HS-5 (cell line): Measurements from ENCODE around the gene TMEM184A.
"Not testable (repeated sequence)": the region's sequence is repeated elsewhere in the genome, so short reads cannot be mapped to it uniquely, and the experiment has no call there.

Experiments
- DNase-seq: peaks from one replicate; pipeline ENCODE4 v3.0.0-alpha.2; 2012; ENCODE audit warnings: low read depth

The TMEM184A gene

DNA sequence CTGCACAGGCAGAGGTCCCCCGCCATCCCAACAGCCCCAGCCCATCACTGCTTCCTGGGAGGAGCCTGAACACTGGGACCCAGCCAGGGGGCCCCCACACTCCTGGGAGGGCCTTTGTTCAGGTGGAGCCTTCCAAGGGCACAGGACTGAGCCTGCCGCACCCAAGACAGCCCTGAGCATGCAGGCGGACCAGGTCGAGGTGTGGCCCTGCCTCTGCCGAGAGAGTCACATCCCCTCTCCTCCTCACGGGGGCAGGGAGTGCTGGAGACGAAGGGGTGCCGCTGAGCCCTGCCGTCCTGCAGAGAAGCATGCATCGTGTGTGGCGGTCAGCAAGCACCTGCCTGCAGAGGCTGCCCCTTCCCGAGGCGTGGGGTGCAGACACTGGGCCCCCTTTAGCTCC lies 32.8 kb downstream of the TMEM184A start:
- no peak for DNase-seq

DNA sequence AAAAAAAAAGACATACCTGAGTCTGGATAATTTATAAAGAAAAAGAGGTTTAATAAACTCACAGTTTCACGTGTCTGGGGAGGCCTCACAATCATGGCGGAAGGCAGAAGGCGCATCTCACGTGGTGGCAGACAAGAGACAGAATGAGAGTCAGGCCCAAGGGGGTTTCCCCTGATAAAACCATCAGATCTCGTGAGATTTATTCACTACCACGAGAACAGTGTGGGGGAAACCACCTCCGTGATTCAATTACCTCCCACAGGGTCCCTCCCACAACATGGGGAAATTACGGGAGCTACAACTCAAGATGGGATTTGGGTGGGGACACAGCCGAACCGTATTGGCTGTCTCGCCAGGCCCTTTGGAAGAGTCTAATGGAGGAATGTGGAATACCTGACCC lies 34.5 kb downstream of the TMEM184A start:
- DNase-seq = no peak

DNA sequence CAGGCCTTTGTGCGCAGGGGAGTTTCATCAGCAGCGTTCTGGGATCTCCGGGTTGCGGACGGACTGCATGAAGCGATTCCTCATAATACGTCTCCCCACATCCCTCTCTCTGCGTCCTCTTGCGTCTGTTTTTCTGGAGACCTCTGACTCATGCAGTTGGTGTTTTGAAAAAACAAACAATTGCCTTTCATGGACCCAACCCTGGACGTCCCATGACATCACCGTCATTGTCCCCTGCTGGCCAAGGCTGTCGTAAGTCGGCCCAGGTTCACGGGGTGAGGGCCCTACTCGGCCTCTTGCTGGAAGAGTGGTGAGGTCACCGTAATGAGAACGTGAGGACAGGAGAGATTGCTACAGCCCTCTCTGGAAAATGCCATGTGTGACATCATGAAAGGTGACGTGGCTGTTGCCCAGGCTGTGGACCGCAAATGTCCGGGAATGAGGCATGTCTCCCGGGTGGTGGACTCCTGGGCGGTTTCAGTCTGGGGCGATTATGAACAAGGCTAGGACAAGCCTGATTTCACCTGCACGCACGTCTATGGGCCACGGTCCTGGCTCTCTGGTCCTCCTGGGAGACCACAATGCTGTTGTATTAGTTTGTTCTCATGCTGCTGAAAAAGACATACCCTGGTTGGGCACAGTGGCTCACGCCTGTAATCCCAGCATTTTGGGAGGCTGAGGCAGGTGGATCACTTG lies 35.3 kb downstream of the TMEM184A start:
- no peak for DNase-seq

DNA sequence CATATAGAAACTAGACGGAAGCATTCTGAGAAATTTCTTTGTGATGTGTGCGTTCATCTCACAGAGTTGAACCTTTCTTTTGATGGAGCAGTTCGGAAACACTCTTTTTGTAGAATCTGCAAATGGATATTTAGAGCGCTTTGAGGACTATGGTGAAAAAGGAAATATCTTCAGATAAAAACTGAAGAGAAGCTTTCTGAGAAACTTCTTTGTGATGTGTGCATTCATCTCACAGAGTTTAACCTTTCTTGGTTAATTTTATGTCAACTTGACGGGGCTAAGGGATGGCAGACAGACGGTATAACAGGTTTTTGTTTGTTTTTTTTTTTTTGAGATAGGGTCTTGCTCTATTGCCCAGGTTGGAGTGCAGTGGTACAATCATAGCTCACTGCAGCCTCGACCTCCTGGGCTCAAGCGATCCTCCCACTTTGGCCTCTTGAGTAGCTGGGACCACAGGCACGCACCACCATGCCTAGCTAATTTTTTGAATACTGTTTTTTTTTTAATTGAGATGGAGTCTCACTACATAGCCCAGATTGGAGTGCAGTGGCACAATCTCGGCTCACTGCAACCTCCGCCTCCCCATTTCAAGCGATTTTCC lies 36.6 kb downstream of the TMEM184A start:
- DNase-seq = not testable (repeated sequence)

DNA sequence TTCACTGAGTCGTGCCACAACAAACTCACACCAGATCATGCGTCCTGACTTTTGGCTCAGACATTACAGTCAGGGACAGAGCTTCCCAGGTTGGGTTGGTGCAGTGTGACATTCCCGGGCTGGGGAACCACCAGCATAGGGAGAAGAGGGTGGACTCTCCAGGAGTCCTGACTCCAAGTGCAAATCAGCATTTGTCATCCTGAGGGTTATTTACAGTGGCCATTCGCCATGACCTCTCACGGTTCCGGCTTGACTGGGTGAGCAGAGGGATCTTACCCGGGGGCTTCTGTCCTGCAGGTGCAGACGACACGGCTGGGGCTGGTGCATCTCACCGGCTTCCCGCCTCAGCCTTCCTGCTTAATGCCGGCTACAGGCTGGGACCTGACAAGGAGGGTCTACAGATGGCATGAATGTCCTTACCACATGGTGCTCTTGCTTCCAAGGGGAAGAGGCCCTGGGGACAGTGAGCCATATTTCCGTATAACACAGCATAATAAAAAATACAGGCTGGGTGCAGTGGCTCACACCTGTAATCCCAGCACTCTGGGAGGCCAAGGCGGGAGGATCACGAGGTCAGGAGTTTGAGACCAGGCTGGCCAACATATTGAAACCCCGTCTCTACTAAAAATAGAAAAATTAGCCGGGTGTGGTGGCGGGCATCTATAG lies 39.3 kb downstream of the TMEM184A start:
- DNase-seq = no peak

DNA sequence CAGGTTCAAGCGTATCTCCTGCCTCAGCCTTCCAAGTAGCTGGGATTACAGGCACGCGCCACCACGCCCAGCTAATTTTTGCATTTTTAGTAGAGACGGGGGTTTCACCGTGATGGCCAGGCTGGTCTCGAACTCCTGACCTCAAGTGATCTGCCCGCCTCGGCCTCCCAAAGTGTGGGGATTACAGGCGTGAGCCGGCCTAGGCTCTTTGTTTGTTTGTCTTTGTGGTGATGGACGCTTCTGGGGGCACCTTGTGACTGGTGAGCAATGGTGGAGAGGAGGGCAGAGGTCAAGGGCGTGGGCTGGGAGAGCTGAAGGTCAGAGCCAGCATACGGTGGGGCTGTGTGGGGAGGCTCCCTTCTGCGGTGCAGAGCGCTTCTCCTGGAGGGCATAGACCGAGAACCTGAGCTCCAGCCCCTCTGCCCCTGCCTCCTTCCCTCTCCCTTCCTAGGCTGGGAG lies 40.5 kb downstream of the TMEM184A start:
- not testable (repeated sequence) for DNase-seq

DNA sequence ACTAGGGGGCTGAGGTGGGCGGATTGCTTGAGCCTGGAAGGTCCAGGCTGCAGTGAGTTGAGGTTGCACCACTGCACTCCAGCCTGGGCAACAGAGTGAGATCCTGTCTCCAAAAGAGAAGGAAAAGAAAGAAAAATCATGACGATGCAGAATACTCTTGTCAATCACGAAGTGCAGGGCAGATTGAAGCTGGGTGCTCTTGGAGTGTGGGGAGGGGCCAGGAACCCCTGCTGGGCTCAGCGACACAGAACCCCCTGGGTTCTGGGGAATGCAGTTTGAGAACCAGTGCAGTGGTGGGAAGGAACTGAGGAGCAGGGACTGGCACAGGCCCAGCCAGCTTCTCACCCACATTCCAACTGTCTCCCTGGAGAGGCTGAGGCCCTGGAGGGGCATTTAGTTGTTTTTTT lies 41.0 kb downstream of the TMEM184A start:
- DNase-seq = no peak

DNA sequence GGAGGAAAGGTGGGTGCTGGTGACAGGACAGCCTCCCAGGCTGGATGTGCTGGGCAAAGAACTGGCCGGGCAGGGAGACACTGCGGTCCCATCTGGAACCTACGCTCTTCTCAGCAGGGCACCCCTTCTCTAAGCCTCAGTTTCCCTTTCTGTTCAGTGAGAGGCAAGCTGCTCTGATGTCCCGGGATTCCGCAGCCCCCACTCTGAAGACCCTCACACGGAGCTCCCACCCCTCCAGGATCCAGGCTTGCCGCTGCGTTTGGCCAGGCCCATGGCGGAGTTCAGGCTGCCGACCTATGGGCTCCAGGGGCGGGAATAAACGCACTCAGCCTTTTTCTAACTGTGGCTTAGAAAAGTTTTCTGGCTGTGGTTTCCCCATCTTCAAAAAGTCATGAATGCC lies 41.6 kb downstream of the TMEM184A start:
- no peak for DNase-seq

DNA sequence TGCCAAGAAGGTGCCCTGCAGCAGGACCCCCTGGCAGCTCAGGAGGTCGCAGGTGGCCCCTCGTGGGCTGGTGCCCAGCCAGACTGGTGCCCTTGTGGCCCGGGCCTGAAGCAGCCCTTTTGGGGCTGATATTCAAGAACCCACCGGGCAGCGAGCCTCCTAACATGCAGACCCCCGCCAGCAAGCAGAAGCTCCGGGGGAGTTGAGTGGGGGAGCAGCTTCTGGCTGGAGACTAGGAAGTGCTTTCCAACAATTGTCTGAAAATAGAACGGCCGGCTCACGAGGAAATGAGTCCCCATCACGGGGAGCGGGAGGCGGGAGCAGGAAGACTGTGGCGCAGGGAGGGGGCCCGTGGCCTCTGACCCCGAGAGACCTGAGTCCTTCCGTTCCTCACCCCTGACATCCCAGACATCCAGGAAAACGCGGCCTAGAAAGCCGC lies 42.3 kb downstream of the TMEM184A start:
- DNase-seq = no peak

- DNase-seq = no peak
Observed at GRCh38 chr7:1512781-1513656, 43.0 kb downstream of the TMEM184A start.

GRCh38 chr7:1511444-1512422 lies 44.3 kb downstream of the TMEM184A start:
- DNase-seq = no peak

DNA sequence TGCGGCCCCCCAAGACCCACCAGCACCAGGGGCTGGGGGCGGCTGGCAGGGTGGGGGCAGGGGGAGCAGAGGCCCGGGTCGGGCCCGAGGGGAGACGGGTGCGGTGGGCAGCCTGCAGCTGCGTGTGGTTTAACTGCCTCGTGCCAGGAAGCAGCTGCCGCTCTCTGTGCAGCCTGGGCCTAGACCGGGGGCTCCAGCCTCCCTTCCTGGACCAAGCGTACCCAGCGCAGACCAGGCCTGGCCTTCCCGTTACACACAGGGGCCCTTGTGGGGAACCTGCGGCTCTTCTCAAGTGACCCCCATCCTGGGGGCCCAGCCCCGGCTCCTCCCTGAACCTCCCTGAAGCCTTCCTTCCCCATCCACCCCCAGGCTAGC lies 45.2 kb downstream of the TMEM184A start:
- DNase-seq = no peak

DNA sequence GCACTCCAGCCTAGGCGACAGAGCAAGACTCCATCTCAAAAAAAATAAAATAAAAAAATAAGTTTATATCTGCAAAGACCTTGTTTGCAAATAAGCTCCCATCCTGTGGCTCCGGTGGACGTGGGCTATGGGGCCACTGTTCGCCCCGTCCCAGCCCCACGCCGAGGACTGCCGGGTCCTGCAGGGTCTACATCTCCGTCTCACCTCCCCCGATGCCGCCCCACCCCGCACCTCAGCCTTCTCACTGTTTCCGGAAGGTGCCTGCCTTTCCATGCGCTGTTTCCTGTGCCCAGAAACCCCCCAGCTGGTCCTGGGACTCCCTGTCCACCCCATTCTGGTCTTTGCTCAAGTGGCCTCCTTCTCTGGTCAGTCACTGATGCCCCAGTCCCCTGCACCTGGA lies 46.8 kb downstream of the TMEM184A start:
- DNase-seq = no peak

DNA sequence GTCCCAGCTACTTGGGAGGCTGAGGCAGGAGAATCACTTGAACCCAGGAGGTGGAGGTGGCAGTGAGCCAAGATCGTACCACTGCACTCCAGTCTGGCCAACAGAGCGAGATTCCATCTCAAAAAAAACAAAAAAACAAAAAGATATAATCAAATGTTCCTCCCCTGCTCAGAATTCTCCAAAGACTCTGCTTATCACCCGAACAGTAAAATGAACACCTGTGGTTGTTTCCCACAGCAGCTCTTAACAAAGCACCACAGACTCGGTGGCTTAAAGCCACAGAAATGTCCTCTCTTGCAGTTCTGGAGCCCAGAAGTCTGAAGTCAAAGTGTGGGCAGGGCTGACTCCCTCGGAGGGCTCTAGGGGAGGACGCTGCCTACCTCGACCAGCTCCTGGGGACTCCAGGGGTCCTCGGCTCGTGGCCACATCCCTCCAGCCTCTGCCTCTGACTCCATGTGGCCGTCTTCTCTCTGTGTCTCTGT lies 47.7 kb downstream of the TMEM184A start:
- DNase-seq = no peak

DNA sequence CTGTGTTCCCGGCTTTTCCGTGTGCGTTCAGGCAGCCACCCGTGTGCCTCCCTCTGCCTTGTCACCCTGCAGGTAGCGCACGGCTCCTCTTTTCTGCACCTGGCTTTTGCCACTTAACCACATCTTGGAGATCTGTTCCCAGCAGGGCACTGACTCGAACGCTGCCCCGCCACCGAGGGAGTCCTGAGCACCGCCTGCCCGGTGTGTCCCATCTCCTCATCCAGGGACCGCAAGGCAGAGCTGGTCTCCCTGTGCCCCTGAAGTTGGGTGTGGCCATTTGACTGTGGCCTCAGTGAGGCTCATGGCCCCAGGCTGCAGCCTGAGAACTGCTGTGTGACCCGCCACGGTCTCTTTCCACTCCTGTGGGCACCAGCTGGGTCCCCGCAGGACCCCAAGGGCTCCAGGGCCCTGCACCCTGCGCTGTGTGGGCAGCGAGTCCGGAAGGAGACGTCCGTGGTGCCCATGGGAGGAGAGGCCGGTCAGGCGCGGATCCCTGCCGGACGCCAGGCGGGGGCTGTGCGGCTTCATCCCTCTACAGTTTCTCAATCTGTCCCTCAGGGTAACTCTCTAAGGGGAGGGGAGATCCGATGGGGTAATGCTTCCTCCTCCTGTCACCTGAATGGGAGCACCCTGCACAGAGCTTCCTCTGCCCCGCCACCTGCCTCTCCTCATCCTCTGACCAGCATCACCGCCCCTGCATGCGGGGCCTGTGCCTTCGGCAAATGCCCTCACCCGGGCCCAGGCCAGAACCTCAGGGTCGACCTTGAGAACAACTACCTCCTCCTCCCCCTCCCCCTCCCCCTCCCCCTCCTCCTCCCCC lies 50.1 kb downstream of the TMEM184A start:
- DNase-seq = no peak

- DNase-seq = peak; percentile 49
Observed at GRCh38 chr7:1503816-1504775, 51.9 kb downstream of the TMEM184A start, which contains the start of gene INTS1. Gene INTS1, minus strand, starts transcription at chr7:1504389. Its CDS starts 429 bp downstream, at chr7:1503960.

DNA sequence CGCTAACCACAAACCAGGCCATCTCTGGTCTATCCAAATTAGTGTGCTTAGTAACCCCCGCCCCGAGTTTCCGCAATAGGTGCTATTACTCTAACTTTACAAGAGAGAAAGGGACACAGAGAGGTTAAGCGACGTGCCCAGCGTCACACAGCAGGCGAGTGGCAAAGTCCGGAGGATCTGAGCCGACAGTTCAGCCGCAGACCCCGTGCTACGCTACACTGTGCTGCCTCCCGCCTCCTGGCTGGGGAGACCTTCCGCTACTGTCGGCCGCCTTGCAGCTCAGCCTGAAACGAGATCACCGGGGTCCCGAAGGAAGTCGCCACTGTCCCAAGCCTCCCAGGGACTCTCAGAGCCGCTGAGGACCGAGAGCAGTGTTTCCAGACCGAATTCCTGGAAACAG lies 52.6 kb downstream of the TMEM184A start:
- no peak for DNase-seq

GRCh38 chr7:1502845-1503244 lies 53.2 kb downstream of the TMEM184A start:
- no peak for DNase-seq
